Measurements from ENCODE around the gene N4BP2L2. TPM values are rescaled to one million over a fixed set of nuclear protein-coding genes. Genes with fewer than 3 reads are reported as not detected.

Gene N4BP2L2
- total and polyA plus RNA-seq, 9 donors, result 76.1 to 137 (median 83.7) TPM

- H3K4me3 ChIP-seq (ENCODE audit: low read length), result no peak overlapping the region
- H3K36me3 ChIP-seq (ENCODE audit: control insufficient read depth, insufficient read depth, low read length), result no peaks in the 10 kb centered on the region
- H3K27ac ChIP-seq (ENCODE audit: low read length), result no peak overlapping the region
- no peaks in the 10 kb centered on the region for H3K4me1 ChIP-seq (ENCODE audit: control insufficient read depth, insufficient read depth, low read length)
- WGBS (ENCODE audit: insufficient coverage), result 100% methylated on average over 4 of the region's 6 CpGs
- H3K27me3 ChIP-seq (ENCODE audit: control insufficient read depth, insufficient read depth, low read length), result no peaks in the 10 kb centered on the region
- no peaks in the 10 kb centered on the region for H3K9me3 ChIP-seq (replicated peaks; ENCODE audit: control insufficient read depth, low read depth, low read length)
- no peak for DNase-seq
Observed at GRCh38 chr13:32501064-32501463, 37.5 kb downstream of the N4BP2L2 start.

GRCh38 chr13:32499538-32500210, 38.9 kb downstream of the N4BP2L2 start:
- H3K4me1 ChIP-seq (ENCODE audit: control insufficient read depth, insufficient read depth, low read length), result no peaks in the 10 kb centered on the region
- H3K4me3 ChIP-seq (ENCODE audit: low read length), result no peak overlapping the region
- WGBS (ENCODE audit: insufficient coverage), result 100% methylated on average over 1 of the region's 2 CpGs
- H3K36me3 ChIP-seq (ENCODE audit: control insufficient read depth, insufficient read depth, low read length), result no peaks in the 10 kb centered on the region
- no peak overlapping the region for H3K27ac ChIP-seq (ENCODE audit: low read length)
- no peaks in the 10 kb centered on the region for H3K27me3 ChIP-seq (ENCODE audit: control insufficient read depth, insufficient read depth, low read length)
- DNase-seq, result no peak
- no peaks in the 10 kb centered on the region for H3K9me3 ChIP-seq (replicated peaks; ENCODE audit: control insufficient read depth, low read depth, low read length)

GRCh38 chr13:32497589-32497988, 41.0 kb downstream of the N4BP2L2 start:
- Histone ChIP-seq H3K4me1 (ENCODE audit: control insufficient read depth, insufficient read depth, low read length) (no peaks in the 10 kb centered on the region), H3K27ac (ENCODE audit: low read length) (no peak overlapping the region), H3K9me3 (replicated peaks; ENCODE audit: control insufficient read depth, low read depth, low read length) (no peaks in the 10 kb centered on the region), H3K36me3 (ENCODE audit: control insufficient read depth, insufficient read depth, low read length) (no peaks in the 10 kb centered on the region), H3K27me3 (ENCODE audit: control insufficient read depth, insufficient read depth, low read length) (no peaks in the 10 kb centered on the region), H3K4me3 (ENCODE audit: low read length) (no peak overlapping the region)
- 100% methylated on average over 1 of the region's 1 CpG for WGBS (ENCODE audit: insufficient coverage)
- DNase-seq, result no peak

- Histone ChIP-seq H3K4me1 (ENCODE audit: control insufficient read depth, insufficient read depth, low read length) (no peaks in the 10 kb centered on the region), H3K27me3 (ENCODE audit: control insufficient read depth, insufficient read depth, low read length) (no peaks in the 10 kb centered on the region), H3K9me3 (replicated peaks; ENCODE audit: control insufficient read depth, low read depth, low read length) (no peaks in the 10 kb centered on the region), H3K4me3 (ENCODE audit: low read length) (no peak overlapping the region), H3K27ac (ENCODE audit: low read length) (no peak overlapping the region), H3K36me3 (ENCODE audit: control insufficient read depth, insufficient read depth, low read length) (no peaks in the 10 kb centered on the region)
- peak; percentile 12 for DNase-seq
- WGBS (ENCODE audit: insufficient coverage), result 0% methylated on average over 1 of the region's 1 CpG
Observed at GRCh38 chr13:32496599-32497160, 41.9 kb downstream of the N4BP2L2 start.

- Histone ChIP-seq H3K36me3 (ENCODE audit: control insufficient read depth, insufficient read depth, low read length) (no peaks in the 10 kb centered on the region), H3K27me3 (ENCODE audit: control insufficient read depth, insufficient read depth, low read length) (no peaks in the 10 kb centered on the region), H3K9me3 (replicated peaks; ENCODE audit: control insufficient read depth, low read depth, low read length) (no peaks in the 10 kb centered on the region), H3K4me1 (ENCODE audit: control insufficient read depth, insufficient read depth, low read length) (no peaks in the 10 kb centered on the region), H3K27ac (ENCODE audit: low read length) (no peak overlapping the region), H3K4me3 (ENCODE audit: low read length) (no peak overlapping the region)
- no peak for DNase-seq
- 87% methylated on average over 3 of the region's 4 CpGs for WGBS (ENCODE audit: insufficient coverage)
Observed at GRCh38 chr13:32495841-32496240, 42.8 kb downstream of the N4BP2L2 start.

GRCh38 chr13:32495429-32495828, 43.2 kb downstream of the N4BP2L2 start:
- Histone ChIP-seq H3K4me1 (ENCODE audit: control insufficient read depth, insufficient read depth, low read length) (no peaks in the 10 kb centered on the region), H3K27me3 (ENCODE audit: control insufficient read depth, insufficient read depth, low read length) (no peaks in the 10 kb centered on the region), H3K36me3 (ENCODE audit: control insufficient read depth, insufficient read depth, low read length) (no peaks in the 10 kb centered on the region), H3K27ac (ENCODE audit: low read length) (no peak overlapping the region), H3K4me3 (ENCODE audit: low read length) (no peak overlapping the region), H3K9me3 (replicated peaks; ENCODE audit: control insufficient read depth, low read depth, low read length) (no peaks in the 10 kb centered on the region)
- 88% methylated on average over 4 of the region's 5 CpGs for WGBS (ENCODE audit: insufficient coverage)
- DNase-seq, result no peak

- WGBS (ENCODE audit: insufficient coverage), result no CpG with 5 or more reads among the region's 1 CpG
Observed at GRCh38 chr13:32491028-32491427, 47.6 kb downstream of the N4BP2L2 start.

GRCh38 chr13:32476892-32477291, 61.7 kb downstream of the N4BP2L2 start:
- Histone ChIP-seq H3K27ac (ENCODE audit: low read length) (no peak overlapping the region), H3K4me1 (ENCODE audit: control insufficient read depth, insufficient read depth, low read length) (peaks cover 4% of the 10 kb centered on the region), H3K36me3 (ENCODE audit: control insufficient read depth, insufficient read depth, low read length) (no peaks in the 10 kb centered on the region), H3K9me3 (replicated peaks; ENCODE audit: control insufficient read depth, low read depth, low read length) (no peaks in the 10 kb centered on the region), H3K27me3 (ENCODE audit: control insufficient read depth, insufficient read depth, low read length) (no peaks in the 10 kb centered on the region), H3K4me3 (ENCODE audit: low read length) (no peak overlapping the region)
- no peak for DNase-seq
- 91% methylated on average over 5 of the region's 5 CpGs for WGBS (ENCODE audit: insufficient coverage)

More at GRCh38 chr13:32491028-32491427, 47.6 kb downstream of the N4BP2L2 start:
- H3K9me3 ChIP-seq (replicated peaks; ENCODE audit: control insufficient read depth, low read depth, low read length), result no peaks in the 10 kb centered on the region
- no peaks in the 10 kb centered on the region for H3K36me3 ChIP-seq (ENCODE audit: control insufficient read depth, insufficient read depth, low read length)
- DNase-seq, result no peak
- H3K4me1 ChIP-seq (ENCODE audit: control insufficient read depth, insufficient read depth, low read length), result no peaks in the 10 kb centered on the region
- no peak overlapping the region for H3K4me3 ChIP-seq (ENCODE audit: low read length)
- H3K27ac ChIP-seq (ENCODE audit: low read length), result no peak overlapping the region
- no peaks in the 10 kb centered on the region for H3K27me3 ChIP-seq (ENCODE audit: control insufficient read depth, insufficient read depth, low read length)

- Histone ChIP-seq H3K27ac (ENCODE audit: low read length) (no peak overlapping the region), H3K36me3 (ENCODE audit: control insufficient read depth, insufficient read depth, low read length) (no peaks in the 10 kb centered on the region), H3K4me3 (ENCODE audit: low read length) (no peak overlapping the region), H3K9me3 (replicated peaks; ENCODE audit: control insufficient read depth, low read depth, low read length) (no peaks in the 10 kb centered on the region), H3K4me1 (ENCODE audit: control insufficient read depth, insufficient read depth, low read length) (peaks cover 9% of the 10 kb centered on the region), H3K27me3 (ENCODE audit: control insufficient read depth, insufficient read depth, low read length) (no peaks in the 10 kb centered on the region)
- DNase-seq, result no peak
- no CpG with 5 or more reads among the region's 2 CpGs for WGBS (ENCODE audit: insufficient coverage)
Observed at GRCh38 chr13:32476021-32476731, 62.4 kb downstream of the N4BP2L2 start.

- no peaks in the 10 kb centered on the region for H3K36me3 ChIP-seq (ENCODE audit: control insufficient read depth, insufficient read depth, low read length)
- H3K4me1 ChIP-seq (ENCODE audit: control insufficient read depth, insufficient read depth, low read length), result peaks cover 12% of the 10 kb centered on the region
- no peak overlapping the region for H3K27ac ChIP-seq (ENCODE audit: low read length)
- 67% methylated on average over 7 of the region's 10 CpGs for WGBS (ENCODE audit: insufficient coverage)
- H3K4me3 ChIP-seq (ENCODE audit: low read length), result no peak overlapping the region
- H3K9me3 ChIP-seq (replicated peaks; ENCODE audit: control insufficient read depth, low read depth, low read length), result no peaks in the 10 kb centered on the region
- no peak for DNase-seq
- no peaks in the 10 kb centered on the region for H3K27me3 ChIP-seq (ENCODE audit: control insufficient read depth, insufficient read depth, low read length)
Observed at GRCh38 chr13:32474999-32475792, 63.4 kb downstream of the N4BP2L2 start.

Measured in muscle of leg (tissue), 11 donors.